HEK293 (cell line): Measurements from ENCODE around the gene VTI1B.

Experiments used
- AEBP2 ChIP-seq: fragments of 450-650 bp; formaldehyde crosslinking; IDR thresholded peaks from 2 replicates; pipeline ENCODE4 v1.5.1; 2016; ENCODE audit warnings: missing biosample characterization, missing genetic modification characterization, borderline replicate concordance
- BCL6B ChIP-seq: fragments of 450-650 bp; formaldehyde crosslinking; IDR thresholded peaks from 2 replicates; pipeline ENCODE4 v1.5.1; 2017; ENCODE audit warnings: missing biosample characterization, missing genetic modification characterization
- EGR2 ChIP-seq: fragments of 450-650 bp; formaldehyde crosslinking; IDR thresholded peaks from 2 replicates; pipeline ENCODE4 v1.5.1; 2016; ENCODE audit warnings: low read depth, missing biosample characterization, missing genetic modification characterization
- ELK4 ChIP-seq: IDR thresholded peaks from 2 replicates; pipeline ENCODE4 v1.6.1; 2011; ENCODE audit warnings: mild to moderate bottlenecking, low read depth, low read length, borderline replicate concordance
- FEZF1 ChIP-seq: fragments of 450-650 bp; formaldehyde crosslinking; IDR thresholded peaks from 2 replicates; pipeline ENCODE4 v1.5.1; 2016; ENCODE audit warnings: missing biosample characterization, missing genetic modification characterization
- GLI2 ChIP-seq: fragments of 450-650 bp; formaldehyde crosslinking; IDR thresholded peaks from 2 replicates; pipeline ENCODE4; 2017; ENCODE audit warnings: missing biosample characterization, missing genetic modification characterization, low read depth, borderline replicate concordance
- MZF1 ChIP-seq: fragments of 450-650 bp; formaldehyde crosslinking; IDR thresholded peaks from 2 replicates; pipeline ENCODE4 v1.5.1; 2017; ENCODE audit warnings: missing biosample characterization, missing genetic modification characterization, borderline replicate concordance
- PATZ1 ChIP-seq: fragments of 450-650 bp; formaldehyde crosslinking; IDR thresholded peaks from 2 replicates; pipeline ENCODE4 v1.5.1; 2016; ENCODE audit warnings: missing biosample characterization, missing genetic modification characterization
- PRDM1 ChIP-seq: fragments of 450-650 bp; formaldehyde crosslinking; IDR thresholded peaks from 2 replicates; pipeline ENCODE4; 2016; ENCODE audit warnings: missing biosample characterization, missing genetic modification characterization
- PRDM10 ChIP-seq: fragments of 450-650 bp; formaldehyde crosslinking; IDR thresholded peaks from 2 replicates; pipeline ENCODE4 v1.5.1; 2016; ENCODE audit warnings: missing biosample characterization, missing genetic modification characterization
- SCRT1 ChIP-seq: fragments of 450-650 bp; formaldehyde crosslinking; IDR thresholded peaks from 2 replicates; pipeline ENCODE4 v1.5.1; 2016; ENCODE audit warnings: missing biosample characterization, missing genetic modification characterization, borderline replicate concordance
- SP2 ChIP-seq: fragments of 450-650 bp; formaldehyde crosslinking; IDR thresholded peaks from 2 replicates; pipeline ENCODE4 v1.5.1; 2016; ENCODE audit warnings: missing biosample characterization, missing genetic modification characterization
- YY1 ChIP-seq: fragments of 450-650 bp; formaldehyde crosslinking; IDR thresholded peaks from 2 replicates; pipeline ENCODE4 v1.5.1; 2018; ENCODE audit warnings: missing biosample characterization, missing genetic modification characterization
- ZBTB17 ChIP-seq: fragments of 450-650 bp; formaldehyde crosslinking; IDR thresholded peaks from 2 replicates; pipeline ENCODE4 v1.5.1; 2016; ENCODE audit warnings: missing biosample characterization, missing genetic modification characterization
- ZBTB20 ChIP-seq: fragments of 450-650 bp; formaldehyde crosslinking; IDR thresholded peaks from 2 replicates; pipeline ENCODE4 v1.5.1; 2016; ENCODE audit warnings: missing biosample characterization, missing genetic modification characterization
- ZBTB7A ChIP-seq: fragments of 450-650 bp; formaldehyde crosslinking; IDR thresholded peaks from 2 replicates; pipeline ENCODE4 v1.5.1; 2016; ENCODE audit warnings: low read depth, missing biosample characterization, missing genetic modification characterization
- ZFP37 ChIP-seq: fragments of 450-650 bp; formaldehyde crosslinking; IDR thresholded peaks from 2 replicates; pipeline ENCODE4 v1.5.1; 2016; ENCODE audit warnings: missing biosample characterization, missing genetic modification characterization
- ZFP69B ChIP-seq: fragments of 450-650 bp; formaldehyde crosslinking; IDR thresholded peaks from 2 replicates; pipeline ENCODE4 v1.5.1; 2016; ENCODE audit warnings: missing biosample characterization, missing genetic modification characterization
- ZNF18 ChIP-seq: fragments of 450-650 bp; formaldehyde crosslinking; IDR thresholded peaks from 2 replicates; pipeline ENCODE4 v1.5.1; 2016; ENCODE audit warnings: missing biosample characterization, missing genetic modification characterization
- ZNF2 ChIP-seq: fragments of 450-650 bp; formaldehyde crosslinking; IDR thresholded peaks from 2 replicates; pipeline ENCODE4 v1.5.1; 2016; ENCODE audit warnings: missing biosample characterization, missing genetic modification characterization
- ZNF214 ChIP-seq: fragments of 450-650 bp; formaldehyde crosslinking; IDR thresholded peaks from 2 replicates; pipeline ENCODE4 v1.5.1; 2017; ENCODE audit warnings: missing biosample characterization, mild to moderate bottlenecking, missing genetic modification characterization, borderline replicate concordance
- ZNF37A ChIP-seq: fragments of 450-650 bp; IDR thresholded peaks from 2 replicates; pipeline ENCODE4 v1.5.1; 2018; ENCODE audit warnings: missing biosample characterization, missing genetic modification characterization
- ZNF473 ChIP-seq: fragments of 450-650 bp; formaldehyde crosslinking; IDR thresholded peaks from 2 replicates; pipeline ENCODE4 v1.5.1; 2017; ENCODE audit warnings: missing biosample characterization, missing genetic modification characterization
- ZNF48 ChIP-seq: fragments of 450-650 bp; formaldehyde crosslinking; IDR thresholded peaks from 2 replicates; pipeline ENCODE4 v1.5.1; 2016; ENCODE audit warnings: missing biosample characterization, missing genetic modification characterization
- ZNF548 ChIP-seq: fragments of 450-650 bp; formaldehyde crosslinking; IDR thresholded peaks from 2 replicates; pipeline ENCODE4 v1.5.1; 2016; ENCODE audit warnings: missing biosample characterization, missing genetic modification characterization
- ZNF560 ChIP-seq: fragments of 450-650 bp; formaldehyde crosslinking; IDR thresholded peaks from 2 replicates; pipeline ENCODE4 v1.5.1; 2017; ENCODE audit warnings: missing biosample characterization, missing genetic modification characterization, borderline replicate concordance
- ZNF600 ChIP-seq: fragments of 450-650 bp; formaldehyde crosslinking; IDR thresholded peaks from 2 replicates; pipeline ENCODE4 v1.5.1; 2016; ENCODE audit warnings: missing biosample characterization, missing genetic modification characterization
- ZNF660 ChIP-seq: fragments of 450-650 bp; IDR thresholded peaks from 2 replicates; pipeline ENCODE4 v1.5.1; 2018; ENCODE audit warnings: missing biosample characterization, mild to moderate bottlenecking, missing genetic modification characterization
- ZNF843 ChIP-seq: fragments of 450-650 bp; formaldehyde crosslinking; IDR thresholded peaks from 2 replicates; pipeline ENCODE4 v1.5.1; 2016; ENCODE audit warnings: missing biosample characterization, missing genetic modification characterization

Gene VTI1B

GRCh38 chr14:67599698-67600561 lies 74.5 kb downstream of the VTI1B start, which contains the start of gene PIGH (continued):
- TF ChIP-seq SCRT1 (tag by site-specific recombination) (no peak), ZBTB17 (tag by site-specific recombination) (peak; percentile 83), PATZ1 (peak; percentile 70), YY1 (0 out of 2 replicates have a peak, but pooled peaks have one; percentile 19), SP2 (tag by site-specific recombination) (peak; percentile 79), ZNF600 (tag by site-specific recombination) (peak; percentile 83), ZNF560 (no peak), ZNF214 (no peak), ZNF48 (tag by site-specific recombination) (no peak), ZNF660 (tag by site-specific recombination) (peak; percentile 57), ZNF18 (tag by site-specific recombination) (no peak), MZF1 (no peak), ZNF2 (tag by site-specific recombination) (peak; percentile 51; the same call in 1 of the 2 replicates), AEBP2 (tag by site-specific recombination) (no peak), EGR2 (tag by site-specific recombination) (0 out of 2 replicates have a peak, but pooled peaks have one; percentile 20), ZNF37A (tag by site-specific recombination) (no peak), FEZF1 (tag by site-specific recombination) (no peak), ZNF548 (no peak), ZNF473 (tag by site-specific recombination) (no peak), PRDM10 (tag by site-specific recombination) (peak; percentile 94), ZFP37 (0 out of 2 replicates have a peak, but pooled peaks have one; percentile 38), GLI2 (tag by site-specific recombination) (no peak), ZFP69B (tag by site-specific recombination) (no peak), ELK4 (no peak), ZBTB20 (tag by site-specific recombination) (peak; percentile 78; the same call in 1 of the 2 replicates), PRDM1 (no peak), BCL6B (tag by site-specific recombination) (no peak), ZNF843 (tag by site-specific recombination) (no peak), ZBTB7A (tag by site-specific recombination) (no peak)
